DND-41 (cell line): ENCODE results near the gene ATP1B3.

Experiments
- ATAC-seq: fragments of 200-7000 bp; cut with Tn5 transposase; 3 replicates; pipeline ENCODE4 v1.9.1; 2021; ENCODE audit warnings: low read depth; ENCODE audit not compliant: insufficient read depth
- DNase-seq: peaks from one replicate; pipeline ENCODE4 v3.0.0-alpha.2; 2020
- H2AFZ ChIP-seq: 2 replicates; pipeline ENCODE4 v1.6.0; 2012; ENCODE audit warnings: low read depth, low read length
- H3K27ac ChIP-seq: 2 replicates; pipeline ENCODE4 v1.5.1; 2012; ENCODE audit warnings: low read length, inconsistent platforms
- H3K27me3 ChIP-seq: fragments of 200-600 bp; sonication (generic); 2 replicates; pipeline ENCODE4 v1.6.0; 2012; ENCODE audit warnings: low read length, mild to moderate bottlenecking, inconsistent platforms; ENCODE audit not compliant: insufficient read depth, poor library complexity
- H3K36me3 ChIP-seq: 2 replicates; pipeline ENCODE4 v1.5.1; 2012; ENCODE audit warnings: low read length, inconsistent platforms; ENCODE audit not compliant: insufficient read depth
- H3K4me1 ChIP-seq: 2 replicates; pipeline ENCODE4 v1.5.1; 2012; ENCODE audit warnings: mild to moderate bottlenecking, low read length; ENCODE audit not compliant: insufficient read depth
- H3K4me2 ChIP-seq: 2 replicates; pipeline ENCODE4 v1.6.0; 2012; ENCODE audit warnings: mild to moderate bottlenecking, moderate library complexity, low read length, inconsistent platforms; ENCODE audit not compliant: insufficient read depth
- H3K4me3 ChIP-seq, 2 experiments: fragments of 200-600 bp in 1 of 2; shearing (Covaris generic) in 1 of 2; 2 replicates each; pipeline ENCODE4 v1.5.1; 2012 to 2016; ENCODE audit warnings: inconsistent platforms in 2 of 2, low read length in 2 of 2, mild to moderate bottlenecking in 2 of 2, low read depth in 1 of 2, moderate library complexity in 1 of 2
- H3K79me2 ChIP-seq: 2 replicates; pipeline ENCODE4 v1.6.0; 2012; ENCODE audit warnings: low read length, inconsistent platforms; ENCODE audit not compliant: insufficient read depth
- H3K9ac ChIP-seq: 2 replicates; pipeline ENCODE4 v1.6.0; 2012; ENCODE audit warnings: low read depth, mild to moderate bottlenecking, inconsistent platforms, low read length, moderate library complexity
- H3K9me3 ChIP-seq: 2 replicates; pipeline ENCODE4 v1.5.1; 2012; ENCODE audit warnings: low read length, moderate library complexity, mild to moderate bottlenecking, inconsistent platforms; ENCODE audit not compliant: insufficient read depth, severe bottlenecking
- H4K20me1 ChIP-seq: 2 replicates; pipeline ENCODE4 v1.6.0; 2012; ENCODE audit warnings: low read length; ENCODE audit not compliant: insufficient read depth
- EZH2 ChIP-seq: IDR thresholded peaks from 3 replicates; pipeline ENCODE4 v1.6.1; 2012; ENCODE audit warnings: borderline replicate concordance, low read depth, mild to moderate bottlenecking, moderate library complexity, low read length, inconsistent platforms; ENCODE audit not compliant: severe bottlenecking
- TF ChIP-seq, protein P1 (sequence below): IDR thresholded peaks from 2 replicates; pipeline ENCODE4 v1.5.1; 2012; ENCODE audit warnings: borderline replicate concordance, low read length, moderate library complexity, mild to moderate bottlenecking; ENCODE audit not compliant: poor library complexity, severe bottlenecking; ENCODE audit errors: extremely low read depth

ATP1B3 gene

DNA sequence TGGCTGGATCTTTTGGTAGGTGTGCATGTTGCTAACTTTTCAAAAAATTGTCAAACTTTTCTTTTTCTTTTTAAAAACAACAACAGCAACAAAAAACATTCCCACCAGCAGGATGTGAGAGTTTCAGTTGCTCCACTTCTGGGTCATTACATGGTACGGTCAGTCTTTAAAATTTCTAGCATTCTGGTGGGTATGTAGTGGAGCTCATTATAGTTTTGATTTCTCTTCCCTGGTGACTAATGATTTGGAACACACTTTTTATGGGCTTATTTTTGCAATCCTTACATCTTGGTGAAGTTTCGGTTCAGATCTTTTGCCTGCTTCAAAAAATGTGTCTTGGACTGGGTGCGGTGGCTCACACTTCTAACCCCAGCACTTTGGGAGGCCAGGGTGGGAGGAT lies 19.3 kb downstream of the ATP1B3 start:
- DNase-seq, result no peak
- no peak overlapping the region for H3K4me3 ChIP-seq
- H3K27me3 ChIP-seq, result no peaks in the 10 kb centered on the region
- peaks cover 25% of the 10 kb centered on the region; the same call in 1 of the 2 replicates for H4K20me1 ChIP-seq
- no peak overlapping the region for H3K9ac ChIP-seq
- no peak overlapping the region for H3K4me2 ChIP-seq
- H3K4me1 ChIP-seq, result no peaks in the 10 kb centered on the region
- no peak overlapping the region for H2AFZ ChIP-seq
- ATAC-seq, result no peak
- peaks cover 24% of the 10 kb centered on the region for H3K9me3 ChIP-seq
- H3K36me3 ChIP-seq, result peaks cover 63% of the 10 kb centered on the region
- no peak overlapping the region for H3K27ac ChIP-seq
- H3K79me2 ChIP-seq, result peaks cover 98% of the 10 kb centered on the region
- no peak for TF ChIP-seq EZH2

DNA sequence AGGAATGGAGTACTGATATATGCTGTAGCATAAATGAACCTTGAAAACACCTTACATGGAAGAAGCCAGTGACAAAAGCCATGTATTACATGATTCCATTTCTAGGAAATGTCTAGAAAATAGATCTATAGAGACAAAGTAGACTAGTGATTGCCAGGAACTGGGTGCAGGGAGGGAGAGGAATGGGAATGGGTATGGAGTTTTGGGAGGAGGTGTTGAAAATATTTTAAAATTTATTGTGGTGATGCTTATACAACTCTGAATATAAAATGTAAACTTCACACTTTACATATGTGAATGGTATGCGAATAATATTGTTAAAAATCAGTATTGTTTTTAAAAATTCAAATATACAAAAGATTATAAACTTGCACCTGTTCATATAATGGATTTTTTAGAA lies 22.5 kb downstream of the ATP1B3 start:
- H4K20me1 ChIP-seq, result peaks cover 8% of the 10 kb centered on the region; the same call in 1 of the 2 replicates
- H3K27ac ChIP-seq, result no peak overlapping the region
- no peak overlapping the region for H2AFZ ChIP-seq
- no peak for ATAC-seq
- no peak overlapping the region for H3K4me3 ChIP-seq
- H3K4me1 ChIP-seq, result no peaks in the 10 kb centered on the region
- peaks cover 24% of the 10 kb centered on the region for H3K9me3 ChIP-seq
- TF ChIP-seq, protein P1, sequence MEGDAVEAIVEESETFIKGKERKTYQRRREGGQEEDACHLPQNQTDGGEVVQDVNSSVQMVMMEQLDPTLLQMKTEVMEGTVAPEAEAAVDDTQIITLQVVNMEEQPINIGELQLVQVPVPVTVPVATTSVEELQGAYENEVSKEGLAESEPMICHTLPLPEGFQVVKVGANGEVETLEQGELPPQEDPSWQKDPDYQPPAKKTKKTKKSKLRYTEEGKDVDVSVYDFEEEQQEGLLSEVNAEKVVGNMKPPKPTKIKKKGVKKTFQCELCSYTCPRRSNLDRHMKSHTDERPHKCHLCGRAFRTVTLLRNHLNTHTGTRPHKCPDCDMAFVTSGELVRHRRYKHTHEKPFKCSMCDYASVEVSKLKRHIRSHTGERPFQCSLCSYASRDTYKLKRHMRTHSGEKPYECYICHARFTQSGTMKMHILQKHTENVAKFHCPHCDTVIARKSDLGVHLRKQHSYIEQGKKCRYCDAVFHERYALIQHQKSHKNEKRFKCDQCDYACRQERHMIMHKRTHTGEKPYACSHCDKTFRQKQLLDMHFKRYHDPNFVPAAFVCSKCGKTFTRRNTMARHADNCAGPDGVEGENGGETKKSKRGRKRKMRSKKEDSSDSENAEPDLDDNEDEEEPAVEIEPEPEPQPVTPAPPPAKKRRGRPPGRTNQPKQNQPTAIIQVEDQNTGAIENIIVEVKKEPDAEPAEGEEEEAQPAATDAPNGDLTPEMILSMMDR, result no peak
- no peak for TF ChIP-seq EZH2
- H3K9ac ChIP-seq, result no peak overlapping the region
- peaks cover 68% of the 10 kb centered on the region for H3K36me3 ChIP-seq
- DNase-seq, result no peak
- peaks cover 92% of the 10 kb centered on the region for H3K79me2 ChIP-seq
- H3K27me3 ChIP-seq, result no peaks in the 10 kb centered on the region
- H3K4me2 ChIP-seq, result no peak overlapping the region

DNA sequence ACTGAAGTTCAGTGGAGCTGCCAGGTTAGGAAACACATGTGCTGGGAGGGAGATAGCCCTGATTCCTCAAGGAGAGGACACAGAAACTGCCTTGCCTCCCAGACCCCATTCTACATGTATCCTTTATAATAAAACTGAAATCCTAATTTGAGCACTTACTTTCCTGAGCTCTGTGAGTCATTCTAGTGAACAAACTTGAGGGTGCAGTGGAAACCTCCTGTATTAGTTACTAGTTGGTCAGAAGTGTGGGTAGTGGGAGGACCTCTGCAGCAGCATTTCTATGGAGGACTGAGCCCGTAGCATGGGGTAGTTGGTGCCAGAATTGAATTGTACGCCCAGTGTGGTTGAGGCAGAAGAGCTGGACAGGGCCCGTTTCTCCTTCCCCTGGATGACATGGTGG lies 23.9 kb downstream of the ATP1B3 start:
- DNase-seq, result no peak
- peaks cover 82% of the 10 kb centered on the region for H3K79me2 ChIP-seq
- no peak overlapping the region for H3K27ac ChIP-seq
- H2AFZ ChIP-seq, result no peak overlapping the region
- H4K20me1 ChIP-seq, result peaks cover 6% of the 10 kb centered on the region; the same call in 1 of the 2 replicates
- H3K4me1 ChIP-seq, result no peaks in the 10 kb centered on the region
- peaks cover 71% of the 10 kb centered on the region for H3K36me3 ChIP-seq
- TF ChIP-seq, protein P1, result no peak
- TF ChIP-seq EZH2, result no peak
- H3K27me3 ChIP-seq, result no peaks in the 10 kb centered on the region
- H3K4me3 ChIP-seq, result no peak overlapping the region
- no peak for ATAC-seq
- no peak overlapping the region for H3K4me2 ChIP-seq
- H3K9ac ChIP-seq, result no peak overlapping the region
- peaks cover 24% of the 10 kb centered on the region for H3K9me3 ChIP-seq

DNA sequence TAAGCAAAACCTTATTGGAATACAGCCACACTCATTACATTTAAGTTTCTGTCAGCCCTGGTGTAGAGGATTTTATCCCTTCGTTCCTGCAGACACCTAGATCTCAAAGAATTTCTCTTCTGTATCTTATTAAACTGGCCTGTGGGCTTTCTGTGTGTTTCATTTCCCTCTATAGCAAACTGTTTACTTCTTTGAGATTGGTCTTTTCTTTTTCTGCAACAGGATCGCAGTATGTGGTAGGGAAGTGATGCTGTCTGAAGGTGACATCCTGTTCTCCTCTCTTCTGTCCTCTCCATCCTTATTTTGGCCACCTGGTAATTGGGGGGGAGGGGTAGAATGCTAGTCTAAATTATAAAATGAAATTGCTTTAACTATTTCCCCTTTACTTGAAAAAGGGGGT lies 25.5 kb downstream of the ATP1B3 start:
- H2AFZ ChIP-seq, result no peak overlapping the region
- no peaks in the 10 kb centered on the region for H3K27me3 ChIP-seq
- peaks cover 22% of the 10 kb centered on the region for H3K9me3 ChIP-seq
- no peak overlapping the region for H3K9ac ChIP-seq
- peaks cover 8% of the 10 kb centered on the region; the same call in 1 of the 2 replicates for H4K20me1 ChIP-seq
- H3K4me3 ChIP-seq, result no peak overlapping the region
- H3K36me3 ChIP-seq, result peaks cover 74% of the 10 kb centered on the region
- TF ChIP-seq, protein P1, result no peak
- no peak for TF ChIP-seq EZH2
- no peaks in the 10 kb centered on the region for H3K4me1 ChIP-seq
- ATAC-seq (no peak), DNase-seq (no peak)
- H3K4me2 ChIP-seq, result no peak overlapping the region
- H3K27ac ChIP-seq, result no peak overlapping the region
- peaks cover 66% of the 10 kb centered on the region for H3K79me2 ChIP-seq
